Measurements from ENCODE around the gene CDK13.

GRCh38 chr7:40014376-40014775 lies 64.3 kb downstream of the CDK13 start:
- TF ChIP-seq, protein P1, sequence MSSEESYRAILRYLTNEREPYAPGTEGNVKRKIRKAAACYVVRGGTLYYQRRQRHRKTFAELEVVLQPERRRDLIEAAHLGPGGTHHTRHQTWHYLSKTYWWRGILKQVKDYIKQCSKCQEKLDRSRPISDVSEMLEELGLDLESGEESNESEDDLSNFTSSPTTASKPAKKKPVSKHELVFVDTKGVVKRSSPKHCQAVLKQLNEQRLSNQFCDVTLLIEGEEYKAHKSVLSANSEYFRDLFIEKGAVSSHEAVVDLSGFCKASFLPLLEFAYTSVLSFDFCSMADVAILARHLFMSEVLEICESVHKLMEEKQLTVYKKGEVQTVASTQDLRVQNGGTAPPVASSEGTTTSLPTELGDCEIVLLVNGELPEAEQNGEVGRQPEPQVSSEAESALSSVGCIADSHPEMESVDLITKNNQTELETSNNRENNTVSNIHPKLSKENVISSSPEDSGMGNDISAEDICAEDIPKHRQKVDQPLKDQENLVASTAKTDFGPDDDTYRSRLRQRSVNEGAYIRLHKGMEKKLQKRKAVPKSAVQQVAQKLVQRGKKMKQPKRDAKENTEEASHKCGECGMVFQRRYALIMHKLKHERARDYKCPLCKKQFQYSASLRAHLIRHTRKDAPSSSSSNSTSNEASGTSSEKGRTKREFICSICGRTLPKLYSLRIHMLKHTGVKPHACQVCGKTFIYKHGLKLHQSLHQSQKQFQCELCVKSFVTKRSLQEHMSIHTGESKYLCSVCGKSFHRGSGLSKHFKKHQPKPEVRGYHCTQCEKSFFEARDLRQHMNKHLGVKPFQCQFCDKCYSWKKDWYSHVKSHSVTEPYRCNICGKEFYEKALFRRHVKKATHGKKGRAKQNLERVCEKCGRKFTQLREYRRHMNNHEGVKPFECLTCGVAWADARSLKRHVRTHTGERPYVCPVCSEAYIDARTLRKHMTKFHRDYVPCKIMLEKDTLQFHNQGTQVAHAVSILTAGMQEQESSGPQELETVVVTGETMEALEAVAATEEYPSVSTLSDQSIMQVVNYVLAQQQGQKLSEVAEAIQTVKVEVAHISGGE (CRISPR knock-in tag; IDR thresholded peaks at IDR 0.05), result no peak
- TF ChIP-seq DNMT1 (IDR thresholded peaks at IDR 0.05) (no peak), ZNF274 (IDR thresholded peaks at IDR 0.05; ENCODE audit: borderline replicate concordance, low read depth, low read length) (no peak), TRIM24 (IDR thresholded peaks at IDR 0.05) (no peak), EGR1 (conservative IDR thresholded peaks at IDR 0.05) (no peak), ZNF398 (CRISPR knock-in tag; IDR thresholded peaks at IDR 0.05) (no peak), ZSCAN29 (IDR thresholded peaks at IDR 0.05) (no peak), PTBP1 (IDR thresholded peaks at IDR 0.05; ENCODE audit: low read depth, low read length) (no peak), NRF1 (conservative IDR thresholded peaks at IDR 0.05 in 1 of 2, IDR thresholded peaks at IDR 0.05 in 1 of 2) (no peak), FOSL1 (tag; conservative IDR thresholded peaks at IDR 0.05) (no peak), MYC (IDR thresholded peaks at IDR 0.05; ENCODE audit: low read depth, low read length) (no peak), MYC (CRISPR knock-in tag; IDR thresholded peaks at IDR 0.05; ENCODE audit: borderline replicate concordance, low read depth) (no peak), CTCF (IDR thresholded peaks at IDR 0.05 in 2 of 3, conservative IDR thresholded peaks at IDR 0.05 in 1 of 3; ENCODE audit: insufficient read depth in 2 of 3, low read depth in 1 of 3, low read length in 3 of 3) (no peak), NBN (IDR thresholded peaks at IDR 0.05; ENCODE audit: low read depth) (no peak)
- TF ChIP-seq, protein P2, sequence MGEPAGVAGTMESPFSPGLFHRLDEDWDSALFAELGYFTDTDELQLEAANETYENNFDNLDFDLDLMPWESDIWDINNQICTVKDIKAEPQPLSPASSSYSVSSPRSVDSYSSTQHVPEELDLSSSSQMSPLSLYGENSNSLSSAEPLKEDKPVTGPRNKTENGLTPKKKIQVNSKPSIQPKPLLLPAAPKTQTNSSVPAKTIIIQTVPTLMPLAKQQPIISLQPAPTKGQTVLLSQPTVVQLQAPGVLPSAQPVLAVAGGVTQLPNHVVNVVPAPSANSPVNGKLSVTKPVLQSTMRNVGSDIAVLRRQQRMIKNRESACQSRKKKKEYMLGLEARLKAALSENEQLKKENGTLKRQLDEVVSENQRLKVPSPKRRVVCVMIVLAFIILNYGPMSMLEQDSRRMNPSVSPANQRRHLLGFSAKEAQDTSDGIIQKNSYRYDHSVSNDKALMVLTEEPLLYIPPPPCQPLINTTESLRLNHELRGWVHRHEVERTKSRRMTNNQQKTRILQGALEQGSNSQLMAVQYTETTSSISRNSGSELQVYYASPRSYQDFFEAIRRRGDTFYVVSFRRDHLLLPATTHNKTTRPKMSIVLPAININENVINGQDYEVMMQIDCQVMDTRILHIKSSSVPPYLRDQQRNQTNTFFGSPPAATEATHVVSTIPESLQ (CRISPR knock-in tag; IDR thresholded peaks at IDR 0.05), result no peak
